GM18502 (cell line): ENCODE measurements around the gene HSF5.
"Not testable (repeated sequence)": the region's sequence is repeated elsewhere in the genome, so short reads cannot be mapped to it uniquely, and the experiment has no call there.

Experiments
- ATAC-seq: cut with Tn5 transposase; IDR thresholded peaks from one replicate; pipeline ENCODE4 v1.9.1; 2021; ENCODE audit warnings: mild to moderate bottlenecking; ENCODE audit not compliant: unreplicated experiment, poor library complexity

HSF5 gene

DNA sequence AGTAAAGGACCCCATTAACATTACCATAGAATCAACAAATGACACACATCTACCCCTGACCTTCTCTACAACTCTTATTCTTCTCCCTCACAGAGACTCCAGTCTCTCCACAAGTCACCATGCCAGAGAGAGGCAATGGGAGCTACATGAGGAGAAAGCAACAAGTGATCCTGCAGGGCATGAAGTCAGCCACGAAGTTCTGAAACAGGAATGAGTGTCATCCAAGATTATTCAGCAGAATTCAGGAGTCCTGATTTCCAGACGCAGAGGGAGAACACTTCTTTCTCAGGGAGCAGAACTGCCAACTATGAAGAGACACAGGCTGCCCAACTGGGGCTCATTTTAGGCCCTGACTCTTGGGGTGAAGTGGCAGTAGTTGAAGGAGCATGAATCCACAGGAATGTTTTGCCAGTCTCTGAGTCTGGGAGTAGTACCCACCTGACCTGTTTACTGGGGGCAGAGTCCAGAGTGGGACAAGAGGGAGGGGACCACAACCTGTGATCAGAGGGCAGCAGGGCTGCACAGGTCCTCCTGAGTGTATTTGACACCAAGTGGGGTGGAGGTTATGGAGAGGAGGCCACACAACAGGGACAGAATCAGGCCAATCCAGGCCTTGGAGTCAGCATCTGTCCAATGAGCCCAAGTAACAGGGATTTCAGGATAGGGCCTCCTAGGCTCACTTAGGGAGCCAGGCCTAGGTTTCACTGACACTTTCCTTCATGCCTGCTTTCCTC is 28.6 kb upstream of the HSF5 start:
- no peak for ATAC-seq

DNA sequence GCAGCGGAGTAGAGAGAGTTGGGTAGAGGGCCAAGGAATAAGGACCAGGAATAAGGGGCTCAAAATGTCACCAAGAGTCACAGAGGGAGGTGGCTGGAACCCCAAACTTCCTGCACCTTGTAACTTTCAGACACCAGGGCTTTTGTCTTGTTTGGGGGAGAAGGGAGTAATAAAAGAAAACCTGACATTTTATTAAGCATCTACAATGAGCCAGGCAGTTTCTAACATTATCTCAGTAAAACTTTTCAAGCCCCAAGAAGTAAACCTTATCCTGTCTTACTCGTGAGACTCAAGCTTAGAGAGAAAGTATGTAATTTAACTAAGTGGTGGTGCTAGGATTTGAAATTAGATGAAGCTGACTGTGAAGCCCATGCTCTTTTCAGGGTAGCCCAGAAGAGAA is 27.1 kb upstream of the HSF5 start:
- no peak for ATAC-seq

DNA sequence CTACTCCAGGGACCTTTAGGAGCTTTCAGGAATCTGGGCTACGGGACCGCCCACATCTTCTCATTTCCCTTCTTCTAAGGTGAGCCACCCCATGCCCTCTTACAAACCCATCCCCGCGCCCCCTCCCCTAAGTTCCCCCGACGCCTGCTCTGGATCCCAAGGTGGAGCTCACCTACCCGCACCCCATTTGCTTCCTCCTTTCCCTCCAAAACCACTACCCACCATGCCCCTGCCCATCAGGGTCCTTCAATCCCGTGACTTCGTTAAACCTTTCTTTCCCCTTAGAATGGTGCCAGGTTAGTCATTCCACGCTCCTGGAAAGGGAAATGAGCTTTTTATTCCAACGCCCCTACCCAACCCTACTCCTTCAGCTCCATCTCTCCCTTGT is 26.6 kb upstream of the HSF5 start:
- ATAC-seq: no peak

DNA sequence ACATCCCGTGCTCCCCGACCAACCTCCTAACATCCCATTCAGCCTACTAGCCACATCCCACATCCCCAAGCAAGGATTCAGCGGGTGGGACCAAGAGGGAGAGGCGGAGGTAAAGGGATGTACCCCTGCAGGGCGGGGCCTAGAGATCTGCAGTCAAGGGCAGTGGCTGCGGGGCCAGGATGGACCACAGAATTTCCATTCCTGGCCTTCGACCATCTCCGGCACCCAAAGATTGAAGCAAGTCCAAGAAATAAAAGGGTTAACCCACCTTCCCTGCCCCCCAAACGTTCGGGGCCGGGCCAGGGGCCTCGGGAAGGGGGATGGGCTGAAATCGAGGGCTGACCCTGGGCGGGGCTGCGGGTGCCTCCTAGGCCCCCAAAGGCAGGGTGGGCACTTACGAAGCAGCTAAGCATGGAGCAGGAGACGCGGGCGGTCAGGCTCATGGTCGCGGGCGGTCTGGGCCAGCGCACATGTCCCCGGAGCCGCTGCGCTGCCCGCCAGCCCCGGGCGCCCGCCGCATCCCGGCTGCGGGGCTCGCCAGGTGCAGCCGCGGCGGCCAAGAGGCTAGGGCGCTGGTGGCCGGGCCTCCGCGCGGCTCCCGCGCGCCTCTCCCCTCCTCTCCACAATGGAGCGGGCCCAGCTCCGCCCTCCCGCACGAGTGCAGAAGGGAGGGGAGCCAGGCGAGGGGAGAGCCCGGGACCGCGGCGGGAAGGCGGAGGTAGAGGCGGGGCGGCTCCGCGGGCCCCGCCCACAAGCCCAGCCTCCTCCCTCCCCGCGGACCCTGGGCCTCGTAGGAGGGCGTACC is 26.0 kb upstream of the HSF5 start, which contains the start of gene MTMR4:
Gene MTMR4, minus strand, starts transcription at position 674 of the 805 bp plus-strand sequence. Its CDS starts 231 bp downstream, at position 443.
- ATAC-seq: peak; percentile 29

DNA sequence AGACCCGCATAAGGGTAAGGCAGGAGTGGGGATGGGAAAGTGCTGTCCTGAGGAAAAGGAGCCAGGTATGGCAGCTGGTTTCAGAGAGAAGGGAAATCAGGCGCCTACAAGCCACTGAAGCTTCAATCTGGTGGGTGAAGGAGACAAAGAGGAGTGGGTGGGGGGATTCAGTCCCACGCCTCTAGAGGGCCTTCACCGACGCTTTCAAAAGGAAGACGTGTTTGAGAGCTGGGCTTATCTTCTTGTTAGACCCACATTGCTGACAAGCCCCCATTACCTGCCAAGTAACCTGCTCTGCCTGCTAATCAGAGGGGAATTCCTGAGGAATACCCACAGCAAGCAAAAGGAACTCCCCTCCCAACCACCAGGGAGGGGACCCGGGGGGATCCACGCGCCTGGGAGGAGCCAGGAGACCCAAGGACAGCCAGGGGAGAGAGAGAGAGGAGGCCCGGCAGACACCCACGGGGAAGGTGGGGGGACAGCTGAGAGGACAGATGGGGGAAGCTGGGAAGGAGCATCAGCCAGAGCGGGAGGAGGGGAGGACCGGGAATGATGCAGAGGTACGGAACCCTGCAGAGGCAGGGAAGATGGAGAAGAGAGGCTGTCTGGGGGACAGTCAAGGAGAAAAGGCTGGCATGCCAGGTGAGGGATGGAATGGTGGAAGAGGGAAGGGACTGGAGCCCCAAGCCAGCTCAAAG is 25.2 kb upstream of the HSF5 start:
- no peak for ATAC-seq

DNA sequence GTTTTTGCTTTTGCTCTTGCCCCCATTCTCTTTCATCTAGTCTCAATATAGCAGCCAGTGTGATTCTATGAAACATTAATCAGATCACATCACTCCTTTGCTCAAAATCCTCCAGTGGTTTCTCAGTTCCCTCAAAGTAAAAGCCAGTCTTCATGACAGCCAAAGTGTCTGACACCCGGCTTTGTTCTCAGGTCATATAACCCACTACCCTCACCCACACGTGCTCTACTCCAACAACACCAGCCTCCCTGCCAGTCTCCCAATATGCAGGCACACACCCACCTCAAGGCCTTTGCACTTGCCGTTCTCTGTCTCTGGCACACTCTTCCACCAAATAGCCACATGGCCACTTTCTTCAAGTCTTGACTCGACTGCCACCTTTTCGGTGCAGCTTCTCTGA is 21.9 kb upstream of the HSF5 start:
- ATAC-seq: no peak

DNA sequence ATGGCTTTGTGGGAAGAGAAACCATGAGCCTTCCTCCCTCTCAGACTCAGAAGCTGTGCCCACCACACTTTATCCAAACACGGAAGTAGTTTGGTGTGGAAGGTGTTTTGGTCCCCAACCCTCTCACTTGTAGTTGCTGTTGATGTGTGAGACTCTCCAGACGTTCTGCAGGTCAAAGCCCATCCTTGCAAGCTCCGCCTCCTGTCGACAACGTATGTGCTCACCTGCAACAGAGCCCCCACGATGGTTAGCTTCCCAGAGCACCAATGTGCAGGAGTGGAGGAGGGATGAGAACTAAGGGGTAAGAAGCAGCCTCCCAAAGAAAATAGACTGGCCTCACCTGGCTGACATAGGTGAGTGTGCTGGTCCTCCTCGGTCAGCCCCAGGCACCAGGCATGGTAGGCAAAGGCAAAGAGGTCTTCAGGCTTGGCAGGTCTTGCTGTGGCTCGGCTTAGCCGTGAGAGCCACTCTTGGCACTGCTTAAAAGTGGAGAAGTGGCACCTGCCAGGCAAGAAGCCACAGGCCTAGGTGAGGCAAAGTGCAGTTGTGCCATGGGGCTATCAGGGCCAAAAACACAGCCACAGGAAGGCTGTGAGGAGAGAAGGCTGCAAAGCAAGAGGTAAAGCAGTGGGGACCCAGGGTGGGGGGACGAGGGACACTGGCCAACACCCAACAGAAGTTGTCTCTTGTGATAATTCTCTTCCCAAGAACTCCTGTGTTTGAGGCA is 20.3 kb upstream of the HSF5 start:
- ATAC-seq: no peak

DNA sequence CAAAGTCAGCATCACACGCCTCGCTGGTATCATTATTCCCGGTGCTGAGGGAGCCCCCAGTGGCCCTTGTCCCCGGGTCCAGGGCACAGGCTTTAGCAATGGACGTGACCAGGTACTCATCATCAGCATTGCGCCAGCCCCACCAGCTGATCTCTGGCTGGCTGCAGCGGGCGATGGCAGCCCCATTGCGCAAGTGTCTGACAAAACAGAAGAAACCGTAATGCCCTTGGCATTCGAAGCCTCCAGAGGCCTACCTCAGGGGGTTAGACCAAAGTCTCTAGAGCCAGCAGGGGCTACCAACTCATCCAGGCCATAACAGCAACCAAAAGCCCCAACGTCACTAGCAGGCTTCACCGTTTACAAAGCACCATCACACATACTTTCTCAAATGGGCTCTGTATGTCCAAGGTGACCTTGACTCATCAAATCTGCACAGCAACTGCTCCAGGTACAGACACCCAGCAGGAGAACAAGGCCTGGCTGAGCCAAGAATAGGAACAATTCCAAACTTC is 19.0 kb upstream of the HSF5 start:
- no peak for ATAC-seq

DNA sequence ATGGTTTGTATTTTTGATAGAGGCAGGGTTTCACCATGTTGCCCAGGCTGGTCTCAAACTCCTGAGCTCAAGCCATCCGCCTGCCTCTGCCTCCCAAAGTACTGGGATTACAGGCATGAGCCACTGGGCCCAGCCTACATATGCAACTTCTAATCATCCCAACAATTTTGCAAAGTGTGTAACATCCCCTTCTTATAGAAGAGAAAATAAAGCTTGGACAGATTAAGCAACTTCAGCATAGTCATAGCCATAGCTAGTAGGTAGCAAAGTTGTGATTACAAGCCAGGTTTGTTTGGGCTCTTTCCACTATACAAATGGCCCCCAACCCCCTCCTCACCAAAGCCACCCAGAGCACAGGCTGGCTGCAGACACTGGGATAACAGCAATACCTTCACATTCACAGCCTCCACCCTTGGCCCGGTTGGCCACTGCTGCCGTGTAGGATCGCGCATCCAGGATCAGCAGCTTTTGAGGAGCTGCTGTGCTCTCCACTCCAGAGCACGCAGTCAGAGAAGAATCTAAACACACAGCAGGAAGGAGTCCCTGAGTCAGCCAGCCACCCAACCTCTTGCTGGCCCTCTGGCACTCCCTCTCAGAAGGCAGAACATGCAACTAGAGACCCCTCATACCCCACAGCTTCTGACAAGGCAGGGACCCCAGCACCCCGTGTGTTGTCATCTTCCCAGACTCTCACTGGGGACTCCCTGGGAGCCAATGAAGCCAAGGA is 18.3 kb upstream of the HSF5 start:
- ATAC-seq: no peak

DNA sequence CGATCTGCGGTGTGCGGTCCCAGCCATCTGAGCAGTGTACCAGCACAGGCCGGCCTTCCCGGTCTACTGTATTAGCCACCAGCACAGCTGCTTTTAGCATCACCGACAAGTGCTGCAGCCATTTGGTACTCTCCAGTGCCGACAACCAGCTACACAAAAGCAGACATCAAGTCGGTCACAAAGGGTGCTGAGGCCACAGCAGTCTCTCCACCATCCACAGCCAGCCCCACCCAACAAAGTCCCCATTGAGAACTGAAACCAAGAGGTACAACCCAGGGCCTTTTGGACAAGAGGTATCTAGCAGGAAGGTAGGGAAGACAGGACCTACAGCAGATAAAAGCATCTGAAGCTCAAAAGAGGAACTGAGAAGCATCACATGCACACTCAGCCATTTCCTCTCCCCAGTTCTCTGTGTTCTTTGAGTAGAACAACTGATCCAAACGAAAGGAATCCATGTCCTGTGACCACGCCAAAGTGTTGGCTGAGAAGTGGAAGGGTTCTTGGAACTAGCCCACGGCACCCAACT is 16.7 kb upstream of the HSF5 start:
- peak; percentile 90 for ATAC-seq

DNA sequence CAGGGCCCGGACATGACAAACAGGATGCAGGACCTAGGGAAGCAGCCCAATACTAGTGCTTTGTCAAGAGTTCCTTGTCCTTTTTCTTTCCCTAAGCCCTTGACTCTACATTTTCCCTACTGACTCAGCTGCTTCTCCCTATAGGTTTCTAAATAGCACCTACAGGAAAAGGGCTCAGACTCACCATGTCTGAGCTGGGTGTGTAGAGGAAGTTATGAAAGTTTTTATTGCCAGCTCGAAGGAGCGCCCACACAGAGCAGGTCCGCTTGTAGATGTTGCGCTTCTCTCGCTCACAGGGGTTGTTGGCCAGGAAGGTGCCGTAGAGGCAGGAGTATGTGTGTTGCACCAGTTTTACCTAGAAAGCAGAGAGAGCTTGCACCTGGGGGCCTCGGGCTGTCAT is 15.7 kb upstream of the HSF5 start:
- ATAC-seq: no peak

DNA sequence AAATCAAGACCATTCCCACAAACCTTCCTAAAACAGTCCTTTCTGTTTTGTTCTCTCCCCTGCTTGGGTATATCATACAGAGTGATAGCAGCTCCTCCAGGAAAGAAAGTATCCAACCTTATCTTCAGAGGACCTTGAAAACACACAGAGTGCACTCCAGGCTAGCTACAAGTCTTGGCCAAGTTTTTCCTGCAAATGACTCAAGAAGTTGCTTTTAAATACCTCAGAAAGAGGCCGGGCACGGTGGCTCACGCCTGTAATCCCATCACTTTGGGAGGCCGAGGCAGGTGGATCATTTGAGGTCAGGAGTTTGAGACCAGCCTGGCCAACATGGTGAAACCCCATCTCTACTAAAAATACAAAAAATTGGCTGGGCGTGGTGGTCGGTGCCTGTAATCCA is 14.9 kb upstream of the HSF5 start:
- ATAC-seq: not testable (repeated sequence)

DNA sequence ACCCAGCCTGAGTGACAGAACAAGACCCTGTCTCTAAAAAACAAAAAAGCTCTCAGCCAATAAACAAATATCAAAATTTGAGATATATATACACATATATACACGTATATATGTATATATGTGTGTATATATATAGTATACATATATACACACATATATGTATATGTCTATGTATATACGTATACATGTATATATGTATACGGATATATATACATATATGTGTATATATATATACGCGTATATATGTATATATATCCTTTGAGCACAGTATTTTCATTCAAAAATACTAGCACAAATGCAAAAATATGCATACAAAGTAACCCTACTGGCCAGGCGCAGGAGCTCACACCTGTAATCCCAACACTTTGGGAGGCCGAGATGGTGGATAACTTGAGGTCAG is 13.2 kb upstream of the HSF5 start:
- no peak for ATAC-seq

DNA sequence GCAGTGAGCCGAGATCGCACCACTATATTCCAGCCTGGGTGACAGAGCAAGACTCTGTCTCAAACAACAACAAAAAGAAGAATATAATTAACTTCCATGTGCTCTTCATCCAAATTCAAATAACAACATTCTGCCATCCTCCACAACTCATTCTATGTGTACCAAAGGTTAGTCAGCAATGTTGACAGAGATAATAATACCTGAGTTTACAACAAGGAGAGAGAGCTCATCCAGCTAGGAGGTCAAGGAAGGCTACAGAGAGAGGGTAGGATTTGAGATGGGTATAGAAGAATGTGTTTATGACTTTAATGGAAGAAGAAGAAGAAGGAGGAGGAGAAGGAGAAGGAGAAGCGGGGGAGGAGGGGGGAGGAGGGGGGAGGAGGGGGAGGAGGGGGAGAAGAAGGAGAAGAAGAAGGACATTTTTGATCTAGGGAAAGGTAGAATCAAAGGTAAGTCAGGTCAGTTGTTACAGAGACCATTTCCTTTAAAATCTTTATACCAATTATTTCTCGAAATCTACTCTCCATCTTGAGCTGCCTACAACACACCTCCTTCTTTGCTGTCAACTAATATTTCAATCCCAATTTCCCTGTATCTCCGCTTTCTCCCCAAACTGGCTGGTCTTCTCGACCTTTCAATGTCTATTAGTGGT is 10.1 kb upstream of the HSF5 start:
- no peak for ATAC-seq

DNA sequence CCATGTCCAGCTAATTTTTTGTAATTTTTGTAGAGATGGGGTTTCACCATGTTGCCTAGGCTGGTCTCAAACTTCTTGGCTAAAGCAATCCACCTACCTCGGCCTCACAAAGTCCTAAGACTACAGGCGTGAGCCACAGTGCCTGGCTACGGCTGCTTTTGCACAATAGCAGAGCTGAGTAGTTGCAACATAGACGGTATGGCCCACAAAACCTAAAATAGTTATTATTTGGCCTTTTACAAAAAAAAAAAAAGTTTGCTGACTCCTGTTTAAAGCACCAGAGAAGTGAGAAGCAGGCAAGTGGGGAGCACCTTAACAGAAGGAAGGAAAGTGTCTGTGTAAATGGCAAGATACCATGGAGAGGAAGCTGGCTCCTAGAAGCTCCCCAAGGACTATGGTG is 5.3 kb upstream of the HSF5 start:
- no peak for ATAC-seq

DNA sequence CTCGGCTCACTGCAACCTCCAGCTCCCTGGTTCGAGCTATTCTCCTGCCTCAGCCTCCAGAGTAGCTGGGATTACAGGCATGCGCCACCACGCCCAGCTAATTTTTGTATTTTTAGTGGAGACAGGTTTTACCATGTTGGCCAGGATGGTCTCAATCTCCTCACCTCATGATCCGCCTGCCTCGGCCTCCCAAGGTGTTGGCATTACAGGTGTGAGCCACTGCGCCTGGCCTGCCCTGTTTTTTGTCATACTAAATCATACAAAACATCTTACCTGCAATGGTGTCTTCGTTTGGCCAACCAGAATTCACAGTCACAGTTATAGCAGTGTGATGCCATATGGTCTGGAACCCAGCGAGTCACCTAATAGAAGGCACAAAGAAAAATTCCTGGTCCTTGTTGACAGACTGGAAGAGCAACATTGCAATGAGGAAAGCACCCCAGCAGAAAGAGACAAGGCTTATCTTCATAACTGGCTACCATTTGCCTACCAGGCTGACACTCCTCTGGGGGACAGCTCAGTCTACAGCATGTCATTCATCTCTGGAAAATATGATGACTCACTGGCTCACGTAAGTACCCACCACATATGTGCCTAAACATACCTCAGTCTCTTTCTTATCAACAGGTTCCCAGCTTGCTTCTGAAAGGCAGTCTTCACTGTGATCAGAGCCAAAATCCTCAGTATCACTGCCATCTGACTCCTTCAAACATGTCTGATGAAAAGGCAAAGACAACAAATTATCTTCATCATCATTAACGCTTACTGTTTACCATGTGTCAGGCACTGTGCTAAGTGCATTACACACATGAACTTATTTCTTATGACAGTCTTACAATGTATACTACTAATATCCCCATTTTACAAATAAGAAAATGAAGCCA is 4.3 kb upstream of the HSF5 start:
- ATAC-seq: no peak

DNA sequence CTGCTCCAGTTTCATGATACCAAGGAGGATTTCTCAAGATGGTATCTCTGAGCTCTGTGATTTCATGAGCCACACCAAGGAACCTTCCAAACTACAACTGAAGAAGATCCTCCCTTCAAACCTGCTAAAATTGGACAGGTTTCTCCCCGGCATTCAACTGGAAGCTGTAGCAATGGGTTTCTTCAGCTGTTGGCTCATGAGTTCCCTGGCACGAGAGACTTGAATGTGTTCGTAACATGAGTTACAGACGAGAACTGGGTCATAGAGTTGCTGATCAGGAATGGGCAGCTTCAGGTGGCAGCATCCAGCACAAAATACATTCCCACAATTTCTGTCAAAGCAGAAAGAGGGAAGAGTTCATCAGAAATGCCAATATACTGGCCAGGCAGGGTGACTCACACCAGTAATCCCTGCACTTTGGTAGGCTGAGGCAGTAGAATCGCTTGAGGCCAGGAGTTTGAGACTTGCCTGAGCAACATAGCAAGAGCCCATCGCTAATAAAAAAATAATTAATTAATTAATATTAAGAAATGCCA is 3.4 kb upstream of the HSF5 start:
- ATAC-seq: no peak

DNA sequence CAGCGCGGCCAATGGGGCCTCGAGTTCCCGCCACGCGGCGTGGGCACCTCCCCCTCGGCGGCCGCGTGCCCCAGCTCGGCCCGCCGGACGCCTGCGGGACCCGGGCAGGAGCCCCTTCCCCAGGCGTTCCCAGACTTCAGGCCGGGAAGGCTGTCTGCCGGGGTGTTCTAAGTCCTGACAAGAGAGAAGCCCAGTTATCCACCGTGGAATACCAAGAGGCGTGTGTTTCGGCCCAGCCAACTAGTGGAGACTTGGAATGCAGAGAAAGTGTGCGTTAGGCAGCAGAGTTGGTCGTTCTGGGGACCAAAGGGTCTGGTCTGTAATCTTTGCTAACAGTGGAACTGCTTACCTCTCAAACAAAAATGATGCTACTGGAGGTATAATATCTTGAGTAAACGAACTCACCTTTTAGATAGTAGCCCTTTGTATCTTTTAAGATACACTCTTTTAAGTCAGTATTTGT is 251 bp upstream of the HSF5 start:
- no peak for ATAC-seq
